PC-3 (cell line): Measurements from ENCODE around the gene RABGGTA. TPM values are rescaled to one million over a fixed set of nuclear protein-coding genes. Genes with fewer than 3 reads are reported as not detected.
A peak's percentile ranks its signal among the peaks of the same experiment; 100 is the strongest.

ENCODE experiments used
- ATAC-seq: fragments of 200-7000 bp; cut with Tn5 transposase; 2 replicates; pipeline ENCODE4 v1.9.1; 2020; ENCODE audit warnings: mild to moderate bottlenecking, moderate library complexity
- BruUV-seq: library from RNA; stranded (reverse); fragments of 400-500 nt; replicated peaks from 2 replicates; lab custom pipeline; 2021; lab: Mats Ljungman, UMichigan
- CTCF ChIA-PET: fragments of 300-600 bp; sonication (Branson Sonifier 250); formaldehyde crosslinking; loops from one replicate; lab custom pipeline; 2022; ENCODE audit warnings: antibody characterized with exemption; lab: Charles Lee
- POLR2A ChIA-PET: fragments of 300-600 bp; sonication (Branson Sonifier 250); formaldehyde crosslinking; loops from one replicate; lab custom pipeline; 2022; ENCODE audit warnings: antibody characterized with exemption; ENCODE audit not compliant: unreplicated experiment; lab: Charles Lee
- DNase-seq: peaks from one replicate; pipeline ENCODE4 v3.0.0-alpha.2; 2015
- H2AFZ ChIP-seq: fragments of 300-600 bp; sonication (generic); 2 replicates; pipeline ENCODE4 v1.6.0; 2016; ENCODE audit warnings: antibody characterized with exemption, low read length
- H3F3A ChIP-seq: fragments of 300-600 bp; sonication (generic); one replicate; pipeline ENCODE4 v1.6.0; 2017; ENCODE audit warnings: antibody characterized with exemption, low read length, control low read depth, mild to moderate bottlenecking; ENCODE audit not compliant: unreplicated experiment
- H3K27ac ChIP-seq: fragments of 300-600 bp; sonication (generic); 2 replicates; pipeline ENCODE4 v1.5.1; 2016; ENCODE audit warnings: mild to moderate bottlenecking, low read length
- H3K27me3 ChIP-seq: fragments of 300-600 bp; sonication (generic); 2 replicates; pipeline ENCODE4 v1.6.1; 2016; ENCODE audit warnings: low read length, mixed read lengths
- H3K36me3 ChIP-seq: fragments of 300-600 bp; sonication (generic); 2 replicates; pipeline ENCODE4 v1.6.1; 2016; ENCODE audit warnings: low read depth, mixed run types, low read length, mixed read lengths
- H3K4me1 ChIP-seq: fragments of 300-600 bp; sonication (generic); 2 replicates; pipeline ENCODE4 v1.5.1; 2016; ENCODE audit warnings: low read length; ENCODE audit not compliant: insufficient read depth
- H3K4me2 ChIP-seq: fragments of 300-600 bp; sonication (generic); 2 replicates; pipeline ENCODE4 v1.6.0; 2016; ENCODE audit warnings: low read length
- H3K4me3 ChIP-seq: fragments of 300-600 bp; sonication (generic); 2 replicates; pipeline ENCODE4 v1.5.1; 2016; ENCODE audit warnings: mild to moderate bottlenecking, low read length, mixed read lengths
- H3K79me2 ChIP-seq: fragments of 300-600 bp; sonication (generic); 2 replicates; pipeline ENCODE4 v1.6.1; 2017; ENCODE audit warnings: low read length, mixed read lengths
- H3K9ac ChIP-seq: fragments of 300-600 bp; sonication (generic); 2 replicates; pipeline ENCODE4 v1.6.0; 2016; ENCODE audit warnings: mild to moderate bottlenecking, low read length
- H3K9me2 ChIP-seq: fragments of 300-600 bp; sonication (generic); replicated peaks from 2 replicates; pipeline ENCODE4 v1.6.1; 2016; ENCODE audit warnings: mixed run types, low read length, mixed read lengths
- H3K9me3 ChIP-seq: fragments of 300-600 bp; sonication (generic); 2 replicates; pipeline ENCODE4 v1.6.1; 2016; ENCODE audit warnings: low read length, mixed read lengths
- H4K20me1 ChIP-seq: fragments of 300-600 bp; sonication (generic); 2 replicates; pipeline ENCODE4 v1.6.1; 2016; ENCODE audit warnings: low read length, mixed read lengths
- CTCF ChIP-seq: fragments of 300-600 bp; sonication (generic); conservative IDR thresholded peaks from 2 replicates; pipeline ENCODE4 v1.5.1; 2017; ENCODE audit warnings: antibody characterized with exemption, low read depth, mild to moderate bottlenecking, low read length
- EZH2 ChIP-seq: fragments of 300-600 bp; sonication (generic); IDR thresholded peaks from one replicate; pipeline ENCODE4 v1.6.1; 2017; ENCODE audit warnings: antibody characterized with exemption, mild to moderate bottlenecking, low read length; ENCODE audit not compliant: unreplicated experiment
- EZH2phosphoT487 ChIP-seq: fragments of 300-600 bp; sonication (generic); IDR thresholded peaks from 2 replicates; pipeline ENCODE4 v1.6.1; 2018; ENCODE audit warnings: mild to moderate bottlenecking, antibody characterized with exemption, low read length, borderline replicate concordance
- intact Hi-C: fragments of 100-400 bp; cut with micrococcal nuclease; formaldehyde crosslinking; loops from 2 replicates; pipeline ENCODE4 v1.9.0; 2023
- total RNA-seq: library from RNA; depleted of rRNA; stranded (reverse); fragments of >200 nt; gene quantifications from 2 replicates; pipeline ENCODE4 v1.2.3, GENCODE V29; 2014

The RABGGTA gene
- total RNA-seq, 1 experiment from 2014 or later: 39.2 TPM

- H3K9me3 ChIP-seq: no peaks in the 10 kb centered on the region
- peak within 1 kb of the TSS; percentile 82 for H3K9ac ChIP-seq
- BruUV-seq: TSS peak; percentile 75
- DNase-seq: peak; percentile 95
- H3K4me2 ChIP-seq: peak within 1 kb of the TSS; percentile 89
- TF ChIP-seq EZH2 (no peak), EZH2phosphoT487 (no peak), CTCF (no peak)
- ChIA-PET POLR2A (interaction anchor here (0.5 to 1.0 kb wide), 3 partner anchors 57 to 87 kb away, joined by 4 to 7 read pairs (median 5); partner anchors contain the start of gene TINF2), CTCF (interaction anchor here (0.7 to 3.1 kb wide), 3 partner anchors 9 to 57 kb away, joined by 4 to 55 read pairs (median 5); partner anchors contain the start of genes CIDEB, RABGGTA and TINF2)
- H3K79me2 ChIP-seq: peaks cover 42% of the 10 kb centered on the region
- peak within 1 kb of the TSS; percentile 92 for H2AFZ ChIP-seq
- H3K4me1 ChIP-seq: peaks cover 36% of the 10 kb centered on the region
- no peaks in the 10 kb centered on the region for H4K20me1 ChIP-seq
- peaks cover 48% of the 10 kb centered on the region for H3K36me3 ChIP-seq
- peak; percentile 65 for ATAC-seq
- no peaks in the 10 kb centered on the region for H3K9me2 ChIP-seq
- H3F3A ChIP-seq: no peaks in the 10 kb centered on the region
- peak within 1 kb of the TSS; percentile 71 for H3K27ac ChIP-seq
- no peaks in the 10 kb centered on the region for H3K27me3 ChIP-seq
- intact Hi-C loops: loop anchor here (5.0 kb wide), 1 partner anchor 82 kb away; the partner anchor contains the start of gene MDP1
- H3K4me3 ChIP-seq: peak within 1 kb of the TSS; percentile 93
Measured at GRCh38 chr14:24299255-24300191, 28.1 kb upstream of the RABGGTA start, which contains the start of the genes DHRS1 and NOP9. DHRS1 (minus strand) TSS chr14:24299780; CDS start chr14:24299106, 674 bp downstream. NOP9 (plus strand) TSS chr14:24299850; CDS start chr14:24299955, 105 bp downstream.

GRCh38 chr14:24298892-24299254, 27.5 kb upstream of the RABGGTA start:
- peak overlapping the region; percentile 93 for H3K4me3 ChIP-seq
- no peak for TF ChIP-seq CTCF
- TF ChIP-seq EZH2phosphoT487: no peak
- no peak for TF ChIP-seq EZH2
- peak overlapping the region; percentile 89 for H3K4me2 ChIP-seq
- BruUV-seq: no TSS peak
- H4K20me1 ChIP-seq: no peaks in the 10 kb centered on the region
- H3K9me2 ChIP-seq: no peaks in the 10 kb centered on the region
- H3K36me3 ChIP-seq: peaks cover 43% of the 10 kb centered on the region
- H3K79me2 ChIP-seq: peaks cover 42% of the 10 kb centered on the region
- no peaks in the 10 kb centered on the region for H3K27me3 ChIP-seq
- ATAC-seq (peak; percentile 73), DNase-seq (peak; percentile 87)
- H3K27ac ChIP-seq: peak overlapping the region; percentile 71
- peak overlapping the region; percentile 92 for H2AFZ ChIP-seq
- H3K9me3 ChIP-seq: no peaks in the 10 kb centered on the region
- POLR2A ChIA-PET: interaction anchor here (0.5 to 1.0 kb wide), 2 partner anchors 57 to 87 kb away, joined by 4 to 5 read pairs; partner anchors contain the start of gene TINF2
- peaks cover 36% of the 10 kb centered on the region for H3K4me1 ChIP-seq
- no peaks in the 10 kb centered on the region for H3F3A ChIP-seq
- intact Hi-C loops: loop anchor here (5.0 kb wide), 1 partner anchor 82 kb away; the partner anchor contains the start of gene MDP1
- H3K9ac ChIP-seq: peak overlapping the region; percentile 82
- CTCF ChIA-PET: interaction anchor here (0.6 to 3.1 kb wide), 4 partner anchors 9 to 133 kb away, joined by 3 to 55 read pairs (median 4); partner anchors contain the start of genes CIDEB, RABGGTA and TINF2
